Spleen (tissue), 7 donors: ENCODE data around the gene BANP.
"Not testable (repeated sequence)": the region's sequence is repeated elsewhere in the genome, so short reads cannot be mapped to it uniquely, and the experiment has no call there.

Experiments
- CTCF ChIP-seq, 11 experiments: fragments of 200-600 bp in 7 of 11; fragments of 450-650 bp in 4 of 11; sonication (generic) in 4 of 11; IDR thresholded peaks in 8 of 11; conservative IDR thresholded peaks in 3 of 11; 1 replicate in 7 of 11; 2 replicates in 4 of 11; pipeline versions ENCODE4 v1.4.0 to v1.8.0; 2016 to 2021; ENCODE audit warnings: antibody characterized with exemption in 11 of 11, inconsistent platforms in 4 of 11, mild to moderate bottlenecking in 1 of 11
- POLR2A ChIP-seq, 3 donors: fragments of 450-650 bp; IDR thresholded peaks; one replicate each; pipeline ENCODE4 v1.5.1; 2017; ENCODE audit warnings: antibody characterized with exemption in 3 of 3, mild to moderate bottlenecking in 1 of 3
- POLR2AphosphoS5 ChIP-seq, 3 donors: sonication (generic); formaldehyde crosslinking; IDR thresholded peaks; one replicate each; pipeline ENCODE4 v1.5.1; 2017; ENCODE audit warnings: antibody characterized with exemption in 3 of 3
- donor health status: DM: no; HTN: no; CAD: no; lungs with moderate emphysema.
- donor health status: DM: no; HTN: no; CAD: no.
- donor health status: DM: no; HTN: no; CAD: no.

GRCh38 chr16:87998992-87999391, 47.8 kb downstream of the BANP start:
- TF ChIP-seq CTCF (IDR thresholded peaks at IDR 0.05 in 8 of 11, conservative IDR thresholded peaks at IDR 0.05 in 3 of 11); POLR2A (IDR thresholded peaks at IDR 0.05); POLR2AphosphoS5 (IDR thresholded peaks at IDR 0.05): not testable (repeated sequence)
